Urinary bladder (tissue), 4 donors: ENCODE data around the gene MPHOSPH10. TPM values are rescaled to one million over a fixed set of nuclear protein-coding genes. Genes with fewer than 3 reads are reported as not detected.
"Not testable (repeated sequence)": the region's sequence is repeated elsewhere in the genome, so short reads cannot be mapped to it uniquely, and the experiment has no call there.

Experiments
- DNase-seq: peaks from one replicate; pipeline ENCODE4 v3.0.0-alpha.2; 2015; ENCODE audit errors: extremely low spot score
- H3K27ac ChIP-seq: one replicate; pipeline ENCODE4 v1.5.1; 2013; ENCODE audit warnings: low read depth, mild to moderate bottlenecking, moderate library complexity
- H3K36me3 ChIP-seq: one replicate; pipeline ENCODE4 v1.6.1; 2013; ENCODE audit warnings: mild to moderate bottlenecking, moderate library complexity; ENCODE audit not compliant: insufficient read depth
- H3K4me1 ChIP-seq: one replicate; pipeline ENCODE4 v1.6.1; 2013; ENCODE audit warnings: mild to moderate bottlenecking, moderate library complexity; ENCODE audit not compliant: insufficient read depth
- H3K4me3 ChIP-seq: one replicate; pipeline ENCODE4 v1.5.1; 2013; ENCODE audit warnings: low read depth, low read length
- WGBS: extraction: QIAGEN DNeasy Blood & Tissue Kit; methylation state at CpG from one replicate; pipeline ENCODE4 v1.1.7; 2013; 5-methylcytosine and 5-hydroxymethylcytosine counted together
- polyA plus RNA-seq: library from polyadenylated mRNA; stranded (reverse); fragments of 200-250 nt; gene quantifications from one replicate; pipeline ENCODE4 v1.2.3, GENCODE V29; 2013
- total RNA-seq: library from RNA; depleted of rRNA; stranded (reverse); fragments of >200 nt; gene quantifications from one replicate; pipeline ENCODE4 v1.2.3, GENCODE V29; 2014
- donor health status: healthy with polysubstance abuse.
- donor health status: healthy.

Gene MPHOSPH10
- total and polyA plus RNA-seq, 2 donors, result 21.3 to 24.3 TPM

- not testable (repeated sequence) for H3K4me1 ChIP-seq, H3K36me3 ChIP-seq, H3K27ac ChIP-seq, DNase-seq
- peak overlapping the region; percentile 63 for H3K4me3 ChIP-seq
- 50% methylated on average over 7 of the region's 7 CpGs for WGBS
These were observed 1.1 kb downstream of the MPHOSPH10 start for GRCh38 chr2:71131387-71132166.

- Histone ChIP-seq H3K27ac (no peak overlapping the region), H3K4me1 (no peaks in the 10 kb centered on the region), H3K4me3 (no peak overlapping the region), H3K36me3 (no peaks in the 10 kb centered on the region)
- DNase-seq, result no peak
These were observed 3.2 kb downstream of the MPHOSPH10 start for GRCh38 chr2:71133603-71134002.

GRCh38 chr2:71136174-71136573 lies 5.7 kb downstream of the MPHOSPH10 start:
- WGBS, result 91% methylated on average over 3 of the region's 3 CpGs
- Histone ChIP-seq H3K27ac (no peak overlapping the region), H3K4me1 (no peaks in the 10 kb centered on the region), H3K36me3 (peaks cover 2% of the 10 kb centered on the region), H3K4me3 (no peak overlapping the region)
- DNase-seq, result no peak

GRCh38 chr2:71143782-71144181 lies 13.3 kb downstream of the MPHOSPH10 start:
- Histone ChIP-seq H3K4me1 (no peaks in the 10 kb centered on the region), H3K27ac (no peak overlapping the region), H3K4me3 (no peak overlapping the region), H3K36me3 (peaks cover 8% of the 10 kb centered on the region)
- no peak for DNase-seq
- 91% methylated on average over 3 of the region's 3 CpGs for WGBS

- 92% methylated on average over 2 of the region's 2 CpGs for WGBS
- Histone ChIP-seq H3K4me3 (no peak overlapping the region), H3K27ac (no peak overlapping the region), H3K4me1 (no peaks in the 10 kb centered on the region), H3K36me3 (peaks cover 7% of the 10 kb centered on the region)
- DNase-seq, result no peak
These were observed 18.2 kb downstream of the MPHOSPH10 start for GRCh38 chr2:71148506-71149063.

- no peaks in the 10 kb centered on the region for H3K4me1 ChIP-seq
- no peak overlapping the region for H3K27ac ChIP-seq
- WGBS, result 52% methylated on average over 3 of the region's 3 CpGs
- no peak overlapping the region for H3K4me3 ChIP-seq
- H3K36me3 ChIP-seq, result peaks cover 4% of the 10 kb centered on the region
- no peak for DNase-seq
These were observed 19.8 kb downstream of the MPHOSPH10 start for GRCh38 chr2:71150082-71150816.

- Histone ChIP-seq H3K4me1 (no peaks in the 10 kb centered on the region), H3K4me3 (no peak overlapping the region), H3K27ac (no peak overlapping the region), H3K36me3 (peaks cover 4% of the 10 kb centered on the region)
- WGBS, result 53% methylated on average over 1 of the region's 1 CpG
- DNase-seq, result no peak
These were observed 21.2 kb downstream of the MPHOSPH10 start for GRCh38 chr2:71151620-71152019.

GRCh38 chr2:71153585-71154224 lies 23.3 kb downstream of the MPHOSPH10 start:
- no peaks in the 10 kb centered on the region for H3K4me1 ChIP-seq
- 58% methylated on average over 11 of the region's 11 CpGs for WGBS
- H3K27ac ChIP-seq, result no peak overlapping the region
- DNase-seq, result no peak
- no peak overlapping the region for H3K4me3 ChIP-seq
- peaks cover 4% of the 10 kb centered on the region for H3K36me3 ChIP-seq

- DNase-seq, result no peak
- Histone ChIP-seq H3K27ac (no peak overlapping the region), H3K4me3 (no peak overlapping the region), H3K36me3 (peaks cover 2% of the 10 kb centered on the region), H3K4me1 (no peaks in the 10 kb centered on the region)
- WGBS, result 77% methylated on average over 8 of the region's 8 CpGs
These were observed 23.8 kb downstream of the MPHOSPH10 start for GRCh38 chr2:71154279-71154678.

- Histone ChIP-seq H3K4me1 (no peaks in the 10 kb centered on the region), H3K27ac (no peak overlapping the region), H3K36me3 (no peaks in the 10 kb centered on the region), H3K4me3 (no peak overlapping the region)
- no peak for DNase-seq
- 65% methylated on average over 6 of the region's 6 CpGs for WGBS
These were observed 24.4 kb downstream of the MPHOSPH10 start for GRCh38 chr2:71154798-71155197.

GRCh38 chr2:71155846-71156245 lies 25.4 kb downstream of the MPHOSPH10 start:
- H3K4me1 ChIP-seq, result no peaks in the 10 kb centered on the region
- H3K27ac ChIP-seq, result no peak overlapping the region
- no peak overlapping the region for H3K4me3 ChIP-seq
- no peaks in the 10 kb centered on the region for H3K36me3 ChIP-seq
- 94% methylated on average over 4 of the region's 4 CpGs for WGBS
- DNase-seq, result no peak

- peak; percentile 8 for DNase-seq
- WGBS, result 33% methylated on average over 6 of the region's 6 CpGs
- no peaks in the 10 kb centered on the region for H3K4me1 ChIP-seq
- H3K27ac ChIP-seq, result no peak overlapping the region
- no peak overlapping the region for H3K4me3 ChIP-seq
- H3K36me3 ChIP-seq, result no peaks in the 10 kb centered on the region
These were observed 26.1 kb downstream of the MPHOSPH10 start for GRCh38 chr2:71156573-71156972.

GRCh38 chr2:71157124-71157793 lies 26.8 kb downstream of the MPHOSPH10 start:
- no peak overlapping the region for H3K4me3 ChIP-seq
- no peaks in the 10 kb centered on the region for H3K36me3 ChIP-seq
- H3K27ac ChIP-seq, result no peak overlapping the region
- DNase-seq, result no peak
- no peaks in the 10 kb centered on the region for H3K4me1 ChIP-seq
- 4% methylated on average over 16 of the region's 16 CpGs for WGBS
